Gastrocnemius medialis (tissue), 4 donors: ENCODE data around the gene UMODL1. TPM values are rescaled to one million over a fixed set of nuclear protein-coding genes. Genes with fewer than 3 reads are reported as not detected.

Source experiments
- ATAC-seq, 2 donors: fragments of 150-250 bp; one replicate each; pipeline ENCODE4 v1.9.1; 2016
- DNase-seq, 2 donors: peaks; one replicate each; pipeline ENCODE4 v3.0.0-alpha.2; 2019
- H3K27ac ChIP-seq, 4 donors: fragments of 200-600 bp; sonication (generic); 1 replicate in 1 of 4; 2 replicates in 3 of 4; pipeline ENCODE4 v1.5.1; 2016 to 2018; ENCODE audit warnings: mild to moderate bottlenecking in 2 of 4, moderate library complexity in 1 of 4
- H3K27me3 ChIP-seq, 3 donors: fragments of 200-600 bp; sonication (generic) in 2 of 3; 1 replicate in 1 of 3; 2 replicates in 2 of 3; pipeline versions ENCODE4 v1.5.1 to v1.6.0; 2016 to 2019; ENCODE audit warnings: mild to moderate bottlenecking in 1 of 3, moderate library complexity in 1 of 3
- H3K36me3 ChIP-seq, 2 donors: fragments of 200-600 bp; sonication (generic) in 1 of 2; one replicate each; pipeline ENCODE4 v1.5.1; 2017 to 2018
- H3K4me1 ChIP-seq, 2 donors: fragments of 200-600 bp; sonication (generic) in 1 of 2; one replicate each; pipeline ENCODE4 v1.5.1; 2016 to 2017; ENCODE audit warnings: mild to moderate bottlenecking in 2 of 2
- H3K4me3 ChIP-seq, 4 donors: fragments of 200-600 bp; sonication (generic) in 3 of 4; 1 replicate in 1 of 4; 2 replicates in 3 of 4; pipeline ENCODE4 v1.5.1; 2016 to 2019; ENCODE audit warnings: mild to moderate bottlenecking in 2 of 4
- H3K9me3 ChIP-seq, 3 donors: fragments of 200-600 bp; sonication (generic) in 2 of 3; 1 replicate in 1 of 3; 2 replicates in 2 of 3; pipeline ENCODE4 v1.5.1; 2016 to 2019
- POLR2A ChIP-seq, 2 donors: fragments of 450-650 bp; IDR thresholded peaks; one replicate each; pipeline ENCODE4 v1.6.1; 2017; ENCODE audit warnings: antibody characterized with exemption in 2 of 2, mild to moderate bottlenecking in 2 of 2, moderate library complexity in 2 of 2
- in situ Hi-C, 4 donors: fragments of 200-750 bp; cut with MboI; loops; one replicate each; pipeline versions ENCODE4 v1.15.0 to v1.8.0; 2017; ENCODE audit warnings: low sequenced_read_pairs in 4 of 4
- intact Hi-C: fragments of 100-400 bp; cut with DNase I; formaldehyde crosslinking; loops from one replicate; pipeline ENCODE4 v1.15.1; 2023; ENCODE audit warnings: low total_unique reads
- total RNA-seq, 4 donors: library from RNA; depleted of rRNA; stranded (reverse); fragments of >200 nt; gene quantifications; one replicate each; pipeline versions ENCODE4 v1.1.0 to v1.2.3, GENCODE V29; 2016
- TF ChIP-seq, protein P1 (sequence below), 5 experiments: fragments of 450-650 bp in 3 of 5; fragments of 200-600 bp in 2 of 5; sonication (generic) in 2 of 5; IDR thresholded peaks in 4 of 5; conservative IDR thresholded peaks in 1 of 5; 1 replicate in 4 of 5; 2 replicates in 1 of 5; pipeline ENCODE4 v1.5.1; 2016 to 2019; ENCODE audit warnings: antibody characterized with exemption in 5 of 5, mild to moderate bottlenecking in 3 of 5, moderate library complexity in 3 of 5

UMODL1 gene
- total RNA-seq, 4 donors from 2014 or later, result 0.13 TPM; not detected in 3

DNA sequence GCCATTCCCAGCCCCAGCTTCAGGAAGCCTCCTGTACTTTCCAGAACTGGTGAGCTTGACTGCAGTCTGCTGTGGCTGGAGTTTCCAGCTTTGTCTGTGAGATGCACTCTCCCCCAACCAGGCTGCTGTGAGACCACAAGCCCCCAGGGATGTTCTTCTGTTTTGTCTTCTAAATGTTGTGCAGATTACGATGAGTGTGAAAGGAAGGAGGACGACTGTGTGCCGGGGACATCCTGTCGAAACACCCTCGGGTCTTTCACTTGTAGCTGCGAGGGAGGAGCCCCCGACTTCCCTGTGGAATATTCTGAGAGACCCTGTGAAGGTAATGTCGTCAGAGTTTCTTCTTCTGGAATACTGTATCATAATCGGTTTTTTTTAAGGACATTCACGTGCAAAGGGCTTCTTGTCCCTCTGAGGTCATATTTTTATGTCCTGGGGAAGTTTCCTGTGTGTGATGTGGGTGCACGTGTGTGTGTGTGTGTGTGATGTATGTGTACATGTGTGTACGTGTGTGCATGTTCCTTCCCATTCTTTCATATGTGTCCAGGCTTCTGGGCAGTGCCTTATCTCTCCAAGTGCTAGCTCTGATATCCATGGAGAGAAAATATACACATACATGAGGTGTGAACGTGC is 49.9 kb downstream of the UMODL1 start:
- no peak overlapping the region for H3K4me3 ChIP-seq
- no peak overlapping the region for H3K27ac ChIP-seq
- TF ChIP-seq POLR2A (IDR thresholded peaks at IDR 0.05), result no peak
- TF ChIP-seq, protein P1, sequence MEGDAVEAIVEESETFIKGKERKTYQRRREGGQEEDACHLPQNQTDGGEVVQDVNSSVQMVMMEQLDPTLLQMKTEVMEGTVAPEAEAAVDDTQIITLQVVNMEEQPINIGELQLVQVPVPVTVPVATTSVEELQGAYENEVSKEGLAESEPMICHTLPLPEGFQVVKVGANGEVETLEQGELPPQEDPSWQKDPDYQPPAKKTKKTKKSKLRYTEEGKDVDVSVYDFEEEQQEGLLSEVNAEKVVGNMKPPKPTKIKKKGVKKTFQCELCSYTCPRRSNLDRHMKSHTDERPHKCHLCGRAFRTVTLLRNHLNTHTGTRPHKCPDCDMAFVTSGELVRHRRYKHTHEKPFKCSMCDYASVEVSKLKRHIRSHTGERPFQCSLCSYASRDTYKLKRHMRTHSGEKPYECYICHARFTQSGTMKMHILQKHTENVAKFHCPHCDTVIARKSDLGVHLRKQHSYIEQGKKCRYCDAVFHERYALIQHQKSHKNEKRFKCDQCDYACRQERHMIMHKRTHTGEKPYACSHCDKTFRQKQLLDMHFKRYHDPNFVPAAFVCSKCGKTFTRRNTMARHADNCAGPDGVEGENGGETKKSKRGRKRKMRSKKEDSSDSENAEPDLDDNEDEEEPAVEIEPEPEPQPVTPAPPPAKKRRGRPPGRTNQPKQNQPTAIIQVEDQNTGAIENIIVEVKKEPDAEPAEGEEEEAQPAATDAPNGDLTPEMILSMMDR (IDR thresholded peaks at IDR 0.05 in 4 of 5, conservative IDR thresholded peaks at IDR 0.05 in 1 of 5), result no peak
- ATAC-seq, result no peak
- no peak for DNase-seq
- peaks cover 0 to 23% (median 11%) of the 10 kb centered on the region in 3 donors for H3K27me3 ChIP-seq
- intact Hi-C loops (no loop called here), in situ Hi-C loops (loop anchor here in 2 of 4 donors (25.0 kb wide), 3 partner anchors 109 to 509 kb away; partner anchors contain the start of gene ZBTB21 (in 1 of the 2))
- no peaks in the 10 kb centered on the region for H3K36me3 ChIP-seq
- peaks cover 0 to 3% of the 10 kb centered on the region in 2 donors for H3K4me1 ChIP-seq
- H3K9me3 ChIP-seq, result no peaks in the 10 kb centered on the region

DNA sequence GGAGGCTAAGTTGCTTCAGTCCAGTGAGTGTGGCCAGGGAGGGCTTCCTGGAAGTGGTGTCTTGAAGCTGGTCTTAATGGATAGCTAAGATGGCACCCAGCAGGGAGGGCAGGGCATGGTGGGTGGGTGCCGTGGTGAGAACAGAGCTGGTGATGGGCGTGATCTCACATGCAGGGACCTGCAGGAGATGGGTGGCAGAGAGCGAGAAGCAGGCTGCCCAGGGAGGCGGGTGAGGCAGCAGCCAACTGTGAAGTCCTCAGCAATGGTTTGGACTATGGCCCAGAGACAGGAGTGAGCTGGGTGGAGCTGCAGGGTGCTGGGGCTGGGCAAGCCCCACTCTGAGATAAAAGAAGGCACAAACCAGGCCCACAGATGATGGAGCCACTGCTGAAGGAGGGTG is 50.7 kb downstream of the UMODL1 start:
- TF ChIP-seq, protein P1 (IDR thresholded peaks at IDR 0.05 in 4 of 5, conservative IDR thresholded peaks at IDR 0.05 in 1 of 5), result no peak
- TF ChIP-seq POLR2A (IDR thresholded peaks at IDR 0.05), result no peak
- H3K27me3 ChIP-seq, result peaks cover 0 to 24% (median 11%) of the 10 kb centered on the region in 3 donors
- intact Hi-C loops, result no loop called here
- H3K36me3 ChIP-seq, result no peaks in the 10 kb centered on the region
- no peak for DNase-seq
- no peak overlapping the region for H3K27ac ChIP-seq
- no peak for ATAC-seq
- H3K4me3 ChIP-seq, result no peak overlapping the region
- no peaks in the 10 kb centered on the region for H3K9me3 ChIP-seq
- peaks cover 0 to 3% of the 10 kb centered on the region in 2 donors for H3K4me1 ChIP-seq
- in situ Hi-C loops, result loop anchor here in 2 of 4 donors (25.0 kb wide), 3 partner anchors 109 to 509 kb away; partner anchors contain the start of gene ZBTB21 (in 1 of the 2)

DNA sequence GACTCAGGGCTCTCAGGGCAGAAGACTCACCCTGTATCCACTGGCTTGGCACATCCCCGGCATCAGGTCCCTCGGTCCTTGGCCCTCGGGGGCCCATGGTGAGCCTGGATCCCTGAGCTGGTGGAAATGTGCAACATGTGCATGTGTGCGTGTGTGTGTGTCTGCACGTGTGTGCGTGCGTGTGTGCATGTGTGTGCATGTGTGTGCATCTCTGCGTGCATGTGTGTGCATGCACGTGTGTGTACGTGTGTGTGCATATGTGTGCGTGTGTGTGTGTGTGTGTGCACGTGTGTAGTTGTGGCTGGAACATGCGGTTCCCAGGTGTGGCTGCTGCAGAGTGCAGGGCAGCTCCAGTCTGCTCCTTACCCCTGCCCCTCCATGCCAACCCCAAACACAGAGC is 51.3 kb downstream of the UMODL1 start:
- no peaks in the 10 kb centered on the region for H3K4me1 ChIP-seq
- no peaks in the 10 kb centered on the region for H3K36me3 ChIP-seq
- H3K27ac ChIP-seq, result no peak overlapping the region
- intact Hi-C loops, result no loop called here
- in situ Hi-C loops, result loop anchor here in 2 of 4 donors (25.0 kb wide), 3 partner anchors 110 to 510 kb away; partner anchors contain the start of gene ZBTB21 (in 1 of the 2)
- peaks cover 0 to 24% (median 11%) of the 10 kb centered on the region in 3 donors for H3K27me3 ChIP-seq
- TF ChIP-seq, protein P1 (IDR thresholded peaks at IDR 0.05 in 4 of 5, conservative IDR thresholded peaks at IDR 0.05 in 1 of 5), result no peak
- no peak for TF ChIP-seq POLR2A (IDR thresholded peaks at IDR 0.05)
- DNase-seq (no peak), ATAC-seq (no peak)
- no peaks in the 10 kb centered on the region for H3K9me3 ChIP-seq
- H3K4me3 ChIP-seq, result no peak overlapping the region

DNA sequence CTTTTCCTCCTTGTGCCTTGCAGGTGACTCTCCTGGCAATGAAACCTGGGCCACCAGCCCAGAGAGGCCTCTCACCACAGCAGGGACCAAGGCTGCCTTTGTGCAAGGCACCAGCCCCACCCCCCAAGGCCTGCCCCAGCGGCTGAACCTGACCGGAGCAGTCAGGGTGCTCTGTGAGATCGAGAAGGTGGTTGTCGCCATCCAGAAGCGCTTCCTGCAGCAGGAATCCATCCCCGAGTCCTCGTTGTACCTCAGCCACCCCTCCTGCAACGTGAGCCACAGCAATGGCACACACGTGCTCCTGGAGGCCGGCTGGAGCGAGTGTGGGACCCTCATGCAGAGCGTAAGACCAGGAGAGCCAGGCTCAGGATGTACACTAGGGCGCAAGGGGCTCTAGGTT is 51.7 kb downstream of the UMODL1 start:
- intact Hi-C loops, result no loop called here
- Histone ChIP-seq H3K4me1 (no peaks in the 10 kb centered on the region), H3K27me3 (peaks cover 0 to 24% (median 9%) of the 10 kb centered on the region in 3 donors), H3K4me3 (no peak overlapping the region), H3K9me3 (no peaks in the 10 kb centered on the region), H3K27ac (no peak overlapping the region), H3K36me3 (no peaks in the 10 kb centered on the region)
- ATAC-seq, result no peak
- in situ Hi-C loops, result loop anchor here in 2 of 4 donors (25.0 kb wide), 3 partner anchors 111 to 511 kb away; partner anchors contain the start of gene ZBTB21 (in 1 of the 2)
- no peak for TF ChIP-seq POLR2A (IDR thresholded peaks at IDR 0.05)
- no peak for DNase-seq

DNA sequence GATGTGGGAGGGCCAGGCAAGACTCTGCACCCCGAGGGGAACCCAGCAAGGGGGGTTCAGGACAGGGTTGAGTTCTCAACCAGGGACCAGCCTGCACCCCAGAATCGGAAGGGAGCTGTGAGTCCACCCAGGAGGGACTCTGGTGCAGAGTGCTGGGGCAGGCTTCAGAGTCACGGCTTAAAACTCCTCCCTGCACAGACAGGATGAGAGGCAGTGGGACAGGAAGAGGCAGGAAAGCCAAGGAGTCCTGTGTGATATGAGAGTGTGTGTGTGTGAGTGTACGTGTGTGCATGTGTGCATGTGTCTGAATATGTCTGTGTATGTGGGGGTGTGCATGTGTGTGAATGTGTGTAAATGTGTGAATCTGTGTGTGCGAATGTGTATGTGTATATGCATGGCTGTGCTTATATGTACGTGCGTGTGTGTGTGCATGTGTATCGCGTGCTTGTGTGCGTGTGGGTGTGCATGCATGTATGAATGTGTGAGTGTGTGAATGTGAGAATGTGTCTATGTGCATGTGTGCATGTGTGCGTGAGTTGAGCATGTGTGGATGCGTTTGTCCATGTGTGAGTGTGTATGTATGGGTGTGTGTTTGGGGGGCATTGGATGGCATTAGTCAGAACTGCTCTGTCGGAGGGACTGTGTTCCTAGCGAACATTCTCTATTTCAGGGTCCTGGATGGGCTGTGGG is 52.2 kb downstream of the UMODL1 start:
- DNase-seq (no peak), ATAC-seq (no peak)
- H3K36me3 ChIP-seq, result no peaks in the 10 kb centered on the region
- no peak for TF ChIP-seq POLR2A (IDR thresholded peaks at IDR 0.05)
- TF ChIP-seq, protein P1 (IDR thresholded peaks at IDR 0.05 in 4 of 5, conservative IDR thresholded peaks at IDR 0.05 in 1 of 5), result no peak
- peaks cover 0 to 22% (median 4%) of the 10 kb centered on the region in 3 donors for H3K27me3 ChIP-seq
- H3K9me3 ChIP-seq, result no peaks in the 10 kb centered on the region
- intact Hi-C loops, result no loop called here
- H3K27ac ChIP-seq, result no peak overlapping the region
- H3K4me1 ChIP-seq, result no peaks in the 10 kb centered on the region
- no peak overlapping the region for H3K4me3 ChIP-seq
- in situ Hi-C loops, result loop anchor here in 2 of 4 donors (25.0 kb wide), 3 partner anchors 111 to 511 kb away; partner anchors contain the start of gene ZBTB21 (in 1 of the 2)
